Measurements from ENCODE around the gene MYO1E. TPM values are rescaled to one million over a fixed set of nuclear protein-coding genes. Genes with fewer than 3 reads are reported as not detected.

Gene MYO1E
- total RNA-seq, 1 donor from 2014 or later: 192 TPM

DNA sequence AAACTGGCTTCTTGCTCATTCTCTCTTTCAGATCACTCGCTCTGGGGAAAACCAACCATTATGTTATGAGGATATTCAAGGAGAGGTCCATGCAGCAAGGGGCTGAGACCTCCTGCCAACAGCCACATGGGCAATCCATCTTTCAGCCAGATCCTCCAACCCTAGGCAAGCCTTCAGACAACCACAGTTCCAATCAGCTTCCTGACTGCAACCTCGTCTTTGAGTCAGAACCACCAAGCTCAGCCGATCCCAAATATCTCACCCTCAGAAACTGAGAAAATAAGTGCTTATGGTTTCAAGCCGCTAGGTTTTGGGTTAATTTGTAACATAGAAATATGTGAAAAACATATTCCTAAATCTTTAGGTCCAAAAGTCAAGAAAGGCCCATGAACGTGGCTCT lies 155.8 kb downstream of the MYO1E start:
- peaks cover 53% of the 10 kb centered on the region for H3K36me3 Mint-ChIP-seq (ENCODE audit: low read depth)
- TF ChIP-seq, protein P1, sequence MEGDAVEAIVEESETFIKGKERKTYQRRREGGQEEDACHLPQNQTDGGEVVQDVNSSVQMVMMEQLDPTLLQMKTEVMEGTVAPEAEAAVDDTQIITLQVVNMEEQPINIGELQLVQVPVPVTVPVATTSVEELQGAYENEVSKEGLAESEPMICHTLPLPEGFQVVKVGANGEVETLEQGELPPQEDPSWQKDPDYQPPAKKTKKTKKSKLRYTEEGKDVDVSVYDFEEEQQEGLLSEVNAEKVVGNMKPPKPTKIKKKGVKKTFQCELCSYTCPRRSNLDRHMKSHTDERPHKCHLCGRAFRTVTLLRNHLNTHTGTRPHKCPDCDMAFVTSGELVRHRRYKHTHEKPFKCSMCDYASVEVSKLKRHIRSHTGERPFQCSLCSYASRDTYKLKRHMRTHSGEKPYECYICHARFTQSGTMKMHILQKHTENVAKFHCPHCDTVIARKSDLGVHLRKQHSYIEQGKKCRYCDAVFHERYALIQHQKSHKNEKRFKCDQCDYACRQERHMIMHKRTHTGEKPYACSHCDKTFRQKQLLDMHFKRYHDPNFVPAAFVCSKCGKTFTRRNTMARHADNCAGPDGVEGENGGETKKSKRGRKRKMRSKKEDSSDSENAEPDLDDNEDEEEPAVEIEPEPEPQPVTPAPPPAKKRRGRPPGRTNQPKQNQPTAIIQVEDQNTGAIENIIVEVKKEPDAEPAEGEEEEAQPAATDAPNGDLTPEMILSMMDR (IDR thresholded peaks at IDR 0.05): no peak
- no peak overlapping the region for H3K4me3 Mint-ChIP-seq (ENCODE audit: unreplicated experiment)
- H3K27me3 Mint-ChIP-seq (ENCODE audit: low read depth): no peaks in the 10 kb centered on the region
- peaks cover 8% of the 10 kb centered on the region for H3K4me1 Mint-ChIP-seq (ENCODE audit: low read depth)
- H3K27ac Mint-ChIP-seq (ENCODE audit: unreplicated experiment): no peak overlapping the region
- H3K9me3 Mint-ChIP-seq (ENCODE audit: low read depth): no peaks in the 10 kb centered on the region
- DNase-seq (ENCODE audit: low spot score): no peak

DNA sequence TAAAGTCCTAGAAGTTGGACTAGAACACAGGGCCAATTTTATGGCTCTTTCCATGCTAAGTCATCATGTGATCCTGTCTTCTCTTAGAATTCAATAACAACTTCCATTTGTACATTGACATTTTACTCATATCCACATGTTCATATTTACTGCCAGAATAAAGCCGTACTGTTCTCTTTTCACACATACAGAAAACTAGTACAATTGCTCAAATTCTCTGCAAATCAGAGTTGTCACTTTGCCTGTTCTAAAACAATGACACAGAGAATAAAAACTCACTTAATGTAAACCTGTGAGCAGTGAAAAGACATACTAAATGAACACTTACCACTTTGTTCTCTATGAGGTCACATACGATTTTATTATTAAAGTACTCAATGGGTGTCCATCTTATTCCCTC lies 162.5 kb downstream of the MYO1E start:
- peaks cover 57% of the 10 kb centered on the region for H3K36me3 Mint-ChIP-seq (ENCODE audit: low read depth)
- H3K27me3 Mint-ChIP-seq (ENCODE audit: low read depth): no peaks in the 10 kb centered on the region
- TF ChIP-seq, protein P1 (IDR thresholded peaks at IDR 0.05): no peak
- no peaks in the 10 kb centered on the region for H3K4me1 Mint-ChIP-seq (ENCODE audit: low read depth)
- DNase-seq (ENCODE audit: low spot score): no peak
- no peak overlapping the region for H3K4me3 Mint-ChIP-seq (ENCODE audit: unreplicated experiment)
- H3K27ac Mint-ChIP-seq (ENCODE audit: unreplicated experiment): no peak overlapping the region
- H3K9me3 Mint-ChIP-seq (ENCODE audit: low read depth): no peaks in the 10 kb centered on the region

DNA sequence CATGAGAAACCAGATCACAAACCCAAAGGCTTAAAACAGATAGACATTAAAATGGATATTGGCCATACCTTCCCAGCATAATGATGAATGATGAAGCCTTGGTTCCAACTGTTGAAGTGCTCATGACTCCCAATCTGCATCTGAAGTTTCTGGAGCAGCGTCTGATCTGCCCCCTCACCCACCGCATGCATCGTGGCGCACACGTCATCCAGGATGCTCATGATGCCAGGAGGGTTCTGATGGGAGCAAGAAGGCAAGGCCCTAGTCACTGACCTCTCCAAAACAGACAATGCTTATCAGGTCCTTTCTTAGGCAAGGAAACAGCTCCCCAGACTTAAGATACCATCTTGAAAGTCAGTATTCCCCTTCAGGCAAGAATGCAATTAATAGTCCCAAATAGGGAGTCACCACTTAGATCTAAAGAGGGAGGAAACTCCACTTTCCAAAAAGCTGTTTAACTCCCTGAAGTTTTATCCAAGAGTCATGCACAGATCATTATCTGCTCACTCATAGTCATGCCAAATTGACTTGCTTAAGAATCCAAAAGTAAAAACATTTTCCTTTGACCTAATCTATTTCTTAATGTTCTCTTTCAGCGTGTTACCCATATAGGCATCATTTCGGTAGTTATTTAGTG lies 163.9 kb downstream of the MYO1E start:
- Mint-ChIP-seq H3K9me3 (ENCODE audit: low read depth) (no peaks in the 10 kb centered on the region), H3K4me3 (ENCODE audit: unreplicated experiment) (no peak overlapping the region), H3K4me1 (ENCODE audit: low read depth) (no peaks in the 10 kb centered on the region), H3K27ac (ENCODE audit: unreplicated experiment) (no peak overlapping the region), H3K27me3 (ENCODE audit: low read depth) (no peaks in the 10 kb centered on the region), H3K36me3 (ENCODE audit: low read depth) (peaks cover 59% of the 10 kb centered on the region)
- TF ChIP-seq, protein P1 (IDR thresholded peaks at IDR 0.05): no peak
- no peak for DNase-seq (ENCODE audit: low spot score)

- H3K4me1 Mint-ChIP-seq (ENCODE audit: low read depth): no peaks in the 10 kb centered on the region
- no peaks in the 10 kb centered on the region for H3K9me3 Mint-ChIP-seq (ENCODE audit: low read depth)
- peaks cover 51% of the 10 kb centered on the region for H3K36me3 Mint-ChIP-seq (ENCODE audit: low read depth)
- H3K27me3 Mint-ChIP-seq (ENCODE audit: low read depth): no peaks in the 10 kb centered on the region
- TF ChIP-seq, protein P1 (IDR thresholded peaks at IDR 0.05): no peak
- no peak within 1 kb of the TSS for H3K27ac Mint-ChIP-seq (ENCODE audit: unreplicated experiment)
- DNase-seq (ENCODE audit: low spot score): no peak
- H3K4me3 Mint-ChIP-seq (ENCODE audit: unreplicated experiment): no peak within 1 kb of the TSS
Measured at GRCh38 chr15:59206623-59207183, 166.0 kb downstream of the MYO1E start, which contains the start of gene LDHAL6B. Gene LDHAL6B (plus strand): TSS chr15:59206843. CDS start chr15:59206941, 98 bp downstream.

- Mint-ChIP-seq H3K27ac (ENCODE audit: unreplicated experiment) (no peak overlapping the region), H3K36me3 (ENCODE audit: low read depth) (peaks cover 47% of the 10 kb centered on the region), H3K4me3 (ENCODE audit: unreplicated experiment) (no peak overlapping the region), H3K4me1 (ENCODE audit: low read depth) (no peaks in the 10 kb centered on the region), H3K27me3 (ENCODE audit: low read depth) (no peaks in the 10 kb centered on the region), H3K9me3 (ENCODE audit: low read depth) (no peaks in the 10 kb centered on the region)
- TF ChIP-seq, protein P1 (IDR thresholded peaks at IDR 0.05): no peak
- no peak for DNase-seq (ENCODE audit: low spot score)
Measured at GRCh38 chr15:59205839-59206622, 166.6 kb downstream of the MYO1E start.

Data from chondrocyte (in vitro differentiated cells).